OCI-LY3 (cell line): ENCODE measurements around the gene DOP1B.

Source experiments
- H2AFZ ChIP-seq: fragments of 200-600, 300-600 bp; shearing (Covaris generic); 2 replicates; pipeline ENCODE4 v1.6.0; 2014; ENCODE audit warnings: antibody characterized with exemption, low read depth, low read length
- H3K27ac ChIP-seq: fragments of 200-600, 300-600 bp; sonication (generic); 2 replicates; pipeline ENCODE4 v1.5.1; 2014; ENCODE audit warnings: mild to moderate bottlenecking, low read length, moderate library complexity, mixed read lengths
- H3K27me3 ChIP-seq: fragments of 200-600, 300-600 bp; sonication (generic); 2 replicates; pipeline ENCODE4 v1.6.1; 2014; ENCODE audit warnings: low read depth, low read length, mixed read lengths
- H3K36me3 ChIP-seq: fragments of 200-600, 300-600 bp; sonication (generic); replicated peaks from 2 replicates; pipeline ENCODE3; 2014; ENCODE audit warnings: low read depth, low read length, mixed read lengths
- H3K4me1 ChIP-seq: fragments of 300-600, 200-600 bp; sonication (generic); 2 replicates; pipeline ENCODE4 v1.6.1; 2014; ENCODE audit warnings: low read length, mixed read lengths
- H3K4me2 ChIP-seq: fragments of 200-600, 300-600 bp; sonication (generic); 2 replicates; pipeline ENCODE4 v1.6.1; 2014; ENCODE audit warnings: low read length, mixed read lengths
- H3K4me3 ChIP-seq: fragments of 300-600, 200-600 bp; sonication (generic); 2 replicates; pipeline ENCODE4 v1.5.1; 2014; ENCODE audit warnings: antibody characterized with exemption, mild to moderate bottlenecking, low read length, moderate library complexity
- H3K79me2 ChIP-seq: fragments of 300-600, 200-600 bp; shearing (Covaris generic); 2 replicates; pipeline ENCODE4 v1.6.1; 2014; ENCODE audit warnings: mild to moderate bottlenecking, low read length, mixed read lengths
- H3K9ac ChIP-seq: fragments of 300-600, 200-600 bp; shearing (Covaris generic); 2 replicates; pipeline ENCODE4 v1.6.0; 2014; ENCODE audit warnings: mild to moderate bottlenecking, low read length, moderate library complexity
- H3K9me3 ChIP-seq: fragments of 200-600, 300-600 bp; shearing (Covaris generic); 2 replicates; pipeline ENCODE4 v1.6.1; 2014; ENCODE audit warnings: low read length, mixed read lengths; ENCODE audit not compliant: insufficient read depth
- H4K20me1 ChIP-seq: fragments of 200-600, 300-600 bp; sonication (generic); 2 replicates; pipeline ENCODE4 v1.6.1; 2016; ENCODE audit warnings: low read length, mixed read lengths; ENCODE audit not compliant: insufficient read depth
- EZH2phosphoT487 ChIP-seq: fragments of 200-600 bp; shearing (Covaris generic); IDR thresholded peaks from 2 replicates; pipeline ENCODE4 v1.6.1; 2018; ENCODE audit warnings: antibody characterized with exemption, mixed run types, low read depth
- TF ChIP-seq, protein P1 (sequence below): fragments of 200-600, 300-600 bp; sonication (generic); IDR thresholded peaks from 2 replicates; pipeline ENCODE4 v1.5.1; 2014; ENCODE audit warnings: antibody characterized with exemption, low read length, low read depth

The DOP1B gene

DNA sequence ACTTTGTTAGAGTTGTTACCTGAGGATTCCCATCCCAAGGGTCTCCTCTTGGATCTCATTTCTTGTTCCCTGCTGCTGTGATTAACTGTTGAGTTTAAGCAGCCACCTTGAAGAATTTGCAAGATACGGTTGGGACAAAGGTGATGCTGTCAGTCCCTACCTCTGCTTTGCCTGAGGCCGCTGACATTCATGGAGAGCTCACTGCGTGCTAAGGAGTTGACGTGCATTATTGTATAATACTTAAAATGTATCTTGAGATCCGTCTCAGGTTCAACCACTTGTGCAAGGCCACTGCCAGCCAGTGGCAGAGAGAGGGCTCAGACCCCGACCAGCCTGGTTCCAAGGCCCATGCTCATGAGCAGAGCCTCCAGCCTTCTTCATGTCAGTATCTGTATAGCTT lies 14.2 kb downstream of the DOP1B start:
- H3K9me3 ChIP-seq = no peaks in the 10 kb centered on the region
- no peak overlapping the region for H2AFZ ChIP-seq
- no peak for TF ChIP-seq EZH2phosphoT487
- H3K4me1 ChIP-seq = no peaks in the 10 kb centered on the region
- H3K27ac ChIP-seq = no peak overlapping the region
- H4K20me1 ChIP-seq = no peaks in the 10 kb centered on the region
- H3K4me3 ChIP-seq = no peak overlapping the region
- H3K36me3 ChIP-seq = no peaks in the 10 kb centered on the region
- no peak overlapping the region for H3K9ac ChIP-seq
- no peaks in the 10 kb centered on the region for H3K79me2 ChIP-seq
- no peaks in the 10 kb centered on the region for H3K27me3 ChIP-seq
- H3K4me2 ChIP-seq = no peak overlapping the region

DNA sequence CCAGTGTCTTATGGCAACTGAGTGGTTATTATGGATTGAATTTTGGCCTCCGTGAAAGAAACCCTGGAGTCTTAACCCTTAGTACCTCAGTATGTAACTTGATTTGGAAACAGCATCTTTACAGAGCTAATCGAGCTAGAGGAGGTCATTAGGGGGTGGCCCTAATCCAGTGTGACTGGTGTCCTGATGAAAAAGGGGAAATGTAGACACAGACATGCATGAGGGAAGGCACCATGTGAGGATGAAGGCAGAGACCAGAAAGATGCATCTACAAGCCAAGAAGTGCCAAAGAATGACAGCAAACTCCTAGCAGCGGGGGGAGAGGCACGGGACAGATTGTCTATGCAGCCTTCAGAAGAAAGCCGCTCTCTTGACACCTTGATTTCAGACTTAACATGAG lies 14.7 kb downstream of the DOP1B start:
- Histone ChIP-seq H3K4me1 (no peaks in the 10 kb centered on the region), H3K27me3 (no peaks in the 10 kb centered on the region), H3K4me3 (no peak overlapping the region), H3K4me2 (no peak overlapping the region), H3K36me3 (no peaks in the 10 kb centered on the region), H3K9me3 (no peaks in the 10 kb centered on the region), H3K79me2 (no peaks in the 10 kb centered on the region), H3K9ac (no peak overlapping the region), H2AFZ (no peak overlapping the region), H3K27ac (no peak overlapping the region), H4K20me1 (no peaks in the 10 kb centered on the region)
- no peak for TF ChIP-seq EZH2phosphoT487
- TF ChIP-seq, protein P1, sequence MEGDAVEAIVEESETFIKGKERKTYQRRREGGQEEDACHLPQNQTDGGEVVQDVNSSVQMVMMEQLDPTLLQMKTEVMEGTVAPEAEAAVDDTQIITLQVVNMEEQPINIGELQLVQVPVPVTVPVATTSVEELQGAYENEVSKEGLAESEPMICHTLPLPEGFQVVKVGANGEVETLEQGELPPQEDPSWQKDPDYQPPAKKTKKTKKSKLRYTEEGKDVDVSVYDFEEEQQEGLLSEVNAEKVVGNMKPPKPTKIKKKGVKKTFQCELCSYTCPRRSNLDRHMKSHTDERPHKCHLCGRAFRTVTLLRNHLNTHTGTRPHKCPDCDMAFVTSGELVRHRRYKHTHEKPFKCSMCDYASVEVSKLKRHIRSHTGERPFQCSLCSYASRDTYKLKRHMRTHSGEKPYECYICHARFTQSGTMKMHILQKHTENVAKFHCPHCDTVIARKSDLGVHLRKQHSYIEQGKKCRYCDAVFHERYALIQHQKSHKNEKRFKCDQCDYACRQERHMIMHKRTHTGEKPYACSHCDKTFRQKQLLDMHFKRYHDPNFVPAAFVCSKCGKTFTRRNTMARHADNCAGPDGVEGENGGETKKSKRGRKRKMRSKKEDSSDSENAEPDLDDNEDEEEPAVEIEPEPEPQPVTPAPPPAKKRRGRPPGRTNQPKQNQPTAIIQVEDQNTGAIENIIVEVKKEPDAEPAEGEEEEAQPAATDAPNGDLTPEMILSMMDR = no peak

DNA sequence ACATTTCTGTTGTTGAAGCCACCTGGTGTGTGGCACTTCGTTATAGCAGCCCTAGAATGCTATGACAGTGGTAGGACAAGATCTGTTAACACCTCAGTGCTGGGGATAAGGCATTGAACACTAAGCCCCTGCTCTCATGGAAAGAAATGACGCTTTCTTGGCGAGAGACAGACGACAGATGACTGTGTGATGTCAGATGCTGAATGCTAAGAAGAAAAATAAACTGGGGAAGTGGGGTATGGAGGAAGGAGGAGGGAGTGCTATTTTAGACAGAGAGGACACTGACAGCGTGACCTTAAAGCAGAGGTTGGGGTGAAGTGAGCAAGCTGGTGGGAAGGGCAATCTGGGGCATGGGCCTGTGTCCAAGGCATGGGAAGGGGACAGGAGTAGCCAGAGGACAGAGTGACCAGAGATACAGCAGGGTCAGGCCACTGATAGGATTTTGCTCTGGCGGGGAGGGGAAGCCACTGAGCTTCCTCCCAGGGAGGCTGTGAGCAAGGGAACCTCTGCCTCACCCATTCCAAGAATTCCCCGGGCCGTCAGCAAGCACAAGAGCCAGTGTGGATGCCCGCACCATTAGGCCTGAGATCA lies 15.2 kb downstream of the DOP1B start:
- Histone ChIP-seq H3K27me3 (no peaks in the 10 kb centered on the region), H3K36me3 (no peaks in the 10 kb centered on the region), H3K27ac (no peak overlapping the region), H3K79me2 (no peaks in the 10 kb centered on the region), H4K20me1 (no peaks in the 10 kb centered on the region), H3K4me2 (no peak overlapping the region), H3K4me1 (no peaks in the 10 kb centered on the region), H3K9ac (no peak overlapping the region), H3K9me3 (no peaks in the 10 kb centered on the region), H2AFZ (no peak overlapping the region), H3K4me3 (no peak overlapping the region)
- no peak for TF ChIP-seq EZH2phosphoT487
- TF ChIP-seq, protein P1 = no peak

DNA sequence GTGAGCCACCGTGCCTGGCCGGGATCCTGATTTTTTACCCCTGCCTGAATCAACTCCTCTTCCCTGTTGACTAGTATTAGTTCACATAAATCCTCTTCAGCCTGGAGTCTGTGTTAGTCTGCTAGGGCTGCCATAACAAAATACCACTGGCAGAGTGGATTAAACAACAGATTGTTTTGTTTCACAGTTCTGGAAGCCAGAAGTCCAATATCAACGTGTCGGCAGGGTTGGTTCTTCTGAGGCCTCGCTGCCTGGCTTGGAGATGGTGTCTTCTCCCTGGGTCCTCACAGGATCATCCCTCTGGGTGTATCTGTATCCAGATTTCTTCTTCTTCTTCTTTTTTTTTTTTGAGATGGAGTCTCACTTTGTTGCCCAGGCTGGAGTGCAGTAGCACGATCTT lies 18.2 kb downstream of the DOP1B start:
- Histone ChIP-seq H3K4me2 (no peak overlapping the region), H3K27me3 (no peaks in the 10 kb centered on the region), H4K20me1 (no peaks in the 10 kb centered on the region), H3K4me3 (no peak overlapping the region), H3K4me1 (no peaks in the 10 kb centered on the region), H3K36me3 (no peaks in the 10 kb centered on the region), H3K27ac (no peak overlapping the region), H3K9me3 (no peaks in the 10 kb centered on the region), H3K79me2 (no peaks in the 10 kb centered on the region), H2AFZ (no peak overlapping the region), H3K9ac (no peak overlapping the region)
- TF ChIP-seq, protein P1 = no peak
- no peak for TF ChIP-seq EZH2phosphoT487
